ENCODE data around the gene PTPN14.
A peak's percentile ranks its signal among the peaks of the same experiment; 100 is the strongest.

PTPN14 gene

DNA sequence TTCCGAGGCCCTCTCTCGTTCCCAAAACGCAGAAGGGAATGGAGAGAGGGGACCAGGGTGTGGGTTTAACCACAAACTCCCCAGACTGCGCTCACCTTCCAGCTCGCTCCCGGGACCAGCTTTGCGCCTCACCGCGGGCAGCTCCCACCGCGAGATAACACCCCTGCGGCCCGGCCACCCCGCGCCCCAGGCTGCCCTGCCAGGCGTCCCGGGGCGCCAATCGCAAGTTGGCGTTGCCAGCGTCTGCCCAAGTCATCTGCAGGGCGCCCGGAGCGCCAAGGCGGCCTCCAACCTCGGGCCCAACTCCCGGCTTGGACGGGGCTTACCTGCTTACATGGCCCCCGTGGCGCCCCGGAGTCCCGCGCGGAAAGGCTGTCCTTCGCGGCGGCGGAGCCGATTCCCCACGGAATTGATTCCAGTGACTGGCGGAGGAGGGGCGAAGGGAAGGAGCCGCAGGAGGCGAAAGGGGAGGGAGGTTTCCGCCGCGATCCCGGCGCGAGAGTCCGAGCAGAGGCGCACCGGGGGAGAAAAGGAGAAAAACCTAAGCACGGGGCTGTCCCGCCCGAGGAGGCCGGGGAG, 456 bp downstream of the PTPN14 start:
- Mint-ChIP-seq H3K4me1 (peaks cover 50% of the 10 kb centered on the region), H3K9me3 (no peaks in the 10 kb centered on the region), H3K27me3 (ENCODE audit: low read depth) (peaks cover 9% of the 10 kb centered on the region), H3K27ac (peak overlapping the region; percentile 91 to 99 (median 97)), H3K36me3 (ENCODE audit: low read depth) (no peaks in the 10 kb centered on the region), H3K4me3 (peak overlapping the region; percentile 85 to 94 (median 88))
- TF ChIP-seq, protein P1, sequence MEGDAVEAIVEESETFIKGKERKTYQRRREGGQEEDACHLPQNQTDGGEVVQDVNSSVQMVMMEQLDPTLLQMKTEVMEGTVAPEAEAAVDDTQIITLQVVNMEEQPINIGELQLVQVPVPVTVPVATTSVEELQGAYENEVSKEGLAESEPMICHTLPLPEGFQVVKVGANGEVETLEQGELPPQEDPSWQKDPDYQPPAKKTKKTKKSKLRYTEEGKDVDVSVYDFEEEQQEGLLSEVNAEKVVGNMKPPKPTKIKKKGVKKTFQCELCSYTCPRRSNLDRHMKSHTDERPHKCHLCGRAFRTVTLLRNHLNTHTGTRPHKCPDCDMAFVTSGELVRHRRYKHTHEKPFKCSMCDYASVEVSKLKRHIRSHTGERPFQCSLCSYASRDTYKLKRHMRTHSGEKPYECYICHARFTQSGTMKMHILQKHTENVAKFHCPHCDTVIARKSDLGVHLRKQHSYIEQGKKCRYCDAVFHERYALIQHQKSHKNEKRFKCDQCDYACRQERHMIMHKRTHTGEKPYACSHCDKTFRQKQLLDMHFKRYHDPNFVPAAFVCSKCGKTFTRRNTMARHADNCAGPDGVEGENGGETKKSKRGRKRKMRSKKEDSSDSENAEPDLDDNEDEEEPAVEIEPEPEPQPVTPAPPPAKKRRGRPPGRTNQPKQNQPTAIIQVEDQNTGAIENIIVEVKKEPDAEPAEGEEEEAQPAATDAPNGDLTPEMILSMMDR (IDR thresholded peaks at IDR 0.05; ENCODE audit: unreplicated experiment in 3 of 3): no peak

DNA sequence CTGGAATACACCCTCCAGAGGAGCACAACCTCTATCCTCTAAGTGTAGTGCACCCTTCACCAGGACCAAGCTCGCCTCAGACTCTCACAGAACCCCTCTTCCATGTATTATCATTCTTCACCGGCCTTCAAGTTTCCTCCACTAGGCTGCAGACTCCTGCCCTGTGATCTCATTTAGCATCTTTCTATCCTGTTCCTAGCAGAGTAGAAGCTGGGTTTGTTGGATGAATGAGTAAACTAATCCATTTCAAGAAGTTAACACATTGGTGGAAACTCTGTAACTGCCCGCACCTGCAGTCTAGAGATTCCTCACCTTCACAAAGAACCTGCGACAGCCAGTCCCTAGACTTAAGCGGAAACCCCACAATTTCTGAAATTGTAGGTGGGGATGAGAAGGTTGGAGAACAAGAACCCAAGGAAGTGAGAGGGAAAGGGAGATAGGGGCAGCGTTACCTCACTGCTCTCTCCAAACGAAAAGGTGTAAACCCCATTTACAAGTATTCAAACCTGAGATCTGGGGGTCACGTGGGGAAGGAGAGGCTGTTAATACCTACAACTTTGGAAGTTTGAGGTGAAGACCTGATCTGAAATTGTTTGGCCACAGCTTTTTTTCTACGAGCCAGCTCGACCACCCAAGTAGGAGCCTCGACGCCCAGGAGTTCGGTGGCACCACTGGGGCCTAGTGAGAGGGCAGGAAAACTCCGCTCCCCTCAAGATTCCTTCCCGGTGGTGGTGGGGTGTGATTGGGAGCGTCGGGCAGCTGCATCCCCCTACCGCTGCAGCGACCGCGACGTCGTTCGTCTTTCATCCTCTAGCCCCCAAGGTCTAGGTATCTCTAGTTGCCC, 1.2 kb downstream of the PTPN14 start:
- Mint-ChIP-seq H3K27ac (peak overlapping the region; percentile 91 to 99 (median 97)), H3K9me3 (no peaks in the 10 kb centered on the region), H3K27me3 (ENCODE audit: low read depth) (peaks cover 9% of the 10 kb centered on the region), H3K4me1 (peaks cover 50% of the 10 kb centered on the region), H3K36me3 (ENCODE audit: low read depth) (peaks cover 4% of the 10 kb centered on the region), H3K4me3 (peak overlapping the region; percentile 85 to 94 (median 88))
- TF ChIP-seq, protein P1 (IDR thresholded peaks at IDR 0.05; ENCODE audit: unreplicated experiment in 3 of 3): no peak

DNA sequence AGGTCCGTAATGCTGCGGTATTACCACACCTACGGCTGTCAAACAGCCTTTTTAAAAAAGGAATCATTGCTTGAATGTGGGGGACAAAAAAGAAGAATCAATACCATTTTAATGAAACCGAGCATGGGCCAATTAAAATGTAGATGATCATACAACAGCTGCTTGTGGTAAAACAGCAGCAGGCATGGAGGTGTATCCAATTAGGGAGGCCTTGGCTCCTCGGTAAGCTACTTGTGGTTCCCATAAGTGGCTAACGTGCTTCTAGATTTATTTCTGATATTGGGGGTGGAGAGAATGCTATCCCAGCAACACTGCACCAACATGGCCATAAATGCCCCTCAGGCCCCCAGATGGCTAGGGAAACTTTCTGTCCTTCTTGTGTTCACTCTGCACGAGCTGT, 1.8 kb downstream of the PTPN14 start:
- Mint-ChIP-seq H3K4me3 (peak overlapping the region; percentile 85 to 94 (median 88)), H3K9me3 (no peaks in the 10 kb centered on the region), H3K27ac (peak overlapping the region; percentile 91 to 99 (median 97)), H3K27me3 (ENCODE audit: low read depth) (peaks cover 11% of the 10 kb centered on the region), H3K4me1 (peaks cover 50% of the 10 kb centered on the region), H3K36me3 (ENCODE audit: low read depth) (peaks cover 7% of the 10 kb centered on the region)
- TF ChIP-seq, protein P1 (IDR thresholded peaks at IDR 0.05; ENCODE audit: unreplicated experiment in 3 of 3): no peak

DNA sequence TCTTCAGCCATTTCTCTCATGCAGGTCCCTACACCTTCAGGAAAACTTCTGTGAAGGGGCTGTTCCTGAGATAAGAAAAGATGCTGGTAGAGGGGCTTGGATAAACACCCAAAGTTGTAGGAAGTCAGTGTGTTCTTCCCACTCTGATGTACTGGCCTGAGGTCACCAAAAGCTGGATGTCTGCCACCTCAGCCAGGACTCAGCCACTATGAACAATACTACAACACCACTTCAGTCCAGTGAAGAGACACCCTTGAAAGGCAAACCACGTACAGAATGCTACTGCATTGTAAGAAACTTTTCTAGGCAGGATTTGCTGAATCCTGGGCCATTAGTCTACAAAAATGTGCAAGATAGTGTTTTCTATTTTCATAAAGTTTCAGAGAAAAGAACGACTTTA, 2.4 kb downstream of the PTPN14 start:
- TF ChIP-seq, protein P1 (IDR thresholded peaks at IDR 0.05; ENCODE audit: unreplicated experiment in 3 of 3): no peak
- Mint-ChIP-seq H3K27ac (peak overlapping the region in 2 of 3 experiments; percentile 91 to 99), H3K4me3 (peak overlapping the region; percentile 85 to 94 (median 88))

DNA sequence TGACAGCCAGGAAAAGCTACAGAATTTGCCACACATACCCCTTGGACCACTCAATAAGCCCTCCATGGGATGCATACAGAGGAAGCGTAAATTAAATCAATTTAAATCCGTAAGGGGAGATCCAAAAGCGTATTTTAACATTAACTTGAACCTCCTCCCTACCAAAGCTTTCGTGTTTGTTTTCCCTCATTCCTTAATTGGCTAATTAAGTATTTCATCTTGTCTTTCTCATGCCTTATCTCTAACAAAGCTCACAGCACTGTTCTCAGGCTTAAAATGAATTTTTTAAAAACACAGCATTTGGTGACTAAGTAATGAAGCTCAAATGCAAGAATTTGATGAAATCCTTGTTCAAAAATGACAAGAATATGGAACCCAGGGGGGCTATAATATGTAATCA, 3.1 kb downstream of the PTPN14 start:
- H3K27ac Mint-ChIP-seq: no peak overlapping the region
- peaks cover 7% of the 10 kb centered on the region for H3K36me3 Mint-ChIP-seq (ENCODE audit: low read depth)
- H3K9me3 Mint-ChIP-seq: no peaks in the 10 kb centered on the region
- H3K27me3 Mint-ChIP-seq (ENCODE audit: low read depth): peaks cover 11% of the 10 kb centered on the region
- H3K4me3 Mint-ChIP-seq: peak overlapping the region in 2 of 3 experiments; percentile 47 to 54
- TF ChIP-seq, protein P1 (IDR thresholded peaks at IDR 0.05; ENCODE audit: unreplicated experiment in 3 of 3): no peak
- peaks cover 46% of the 10 kb centered on the region for H3K4me1 Mint-ChIP-seq

More for the DNA sequence above, 2.4 kb downstream of the PTPN14 start:
- peaks cover 7% of the 10 kb centered on the region for H3K36me3 Mint-ChIP-seq (ENCODE audit: low read depth)
- peaks cover 50% of the 10 kb centered on the region for H3K4me1 Mint-ChIP-seq
- H3K27me3 Mint-ChIP-seq (ENCODE audit: low read depth): peaks cover 11% of the 10 kb centered on the region
- no peaks in the 10 kb centered on the region for H3K9me3 Mint-ChIP-seq

Data from nephron (organoid).